LNCAP (cell line): ENCODE measurements around the gene NSFL1C.

ENCODE experiments used
- CTCF ChIP-seq: fragments of 450-650 bp; IDR thresholded peaks from 2 replicates; pipeline ENCODE4 v1.5.1; 2017; ENCODE audit warnings: mild to moderate bottlenecking

Gene NSFL1C

DNA sequence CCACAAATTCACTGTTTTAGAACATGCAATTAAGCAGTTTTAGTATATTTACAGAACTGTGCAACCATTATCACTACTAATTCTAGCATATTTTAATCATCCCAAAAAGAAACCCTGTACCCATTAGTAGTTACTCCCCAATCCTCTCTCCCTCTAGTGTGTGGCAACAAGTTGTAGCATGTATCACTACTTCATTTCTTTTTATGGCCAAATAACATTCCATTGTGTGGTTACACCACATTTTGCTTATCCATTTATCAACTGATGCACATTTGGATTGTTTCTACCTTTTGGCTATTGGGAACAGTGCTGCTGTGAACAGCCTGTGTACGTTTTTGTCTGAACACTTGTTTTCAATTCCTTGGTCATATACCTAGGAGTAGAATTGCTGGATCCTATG lies 42.3 kb downstream of the NSFL1C start:
- TF ChIP-seq CTCF, result no peak

DNA sequence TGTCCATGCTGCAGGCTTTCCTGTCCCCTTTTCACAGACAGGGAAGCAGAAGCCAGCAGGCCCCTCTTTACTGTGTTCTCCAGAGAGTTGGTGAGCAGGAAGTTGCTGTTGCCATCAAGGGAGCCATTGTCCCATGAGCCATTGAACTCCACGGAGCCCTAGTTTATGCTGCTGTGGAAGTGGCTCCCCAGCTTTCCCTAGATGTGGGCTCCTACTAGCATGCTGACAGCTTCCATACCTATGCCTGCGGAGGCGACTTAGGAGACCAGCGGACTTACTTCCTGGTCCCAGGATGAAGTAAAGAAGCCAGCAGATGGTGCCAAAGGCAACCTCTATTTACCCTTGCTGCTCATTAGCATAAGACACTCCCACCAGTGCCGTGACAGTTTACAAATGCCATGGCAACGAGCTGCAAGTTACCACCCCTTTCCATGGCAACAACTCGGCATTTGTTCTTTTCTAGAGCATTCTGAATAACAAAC lies 43.0 kb downstream of the NSFL1C start:
- peak; percentile 30; the same call in 1 of the 2 replicates for TF ChIP-seq CTCF

DNA sequence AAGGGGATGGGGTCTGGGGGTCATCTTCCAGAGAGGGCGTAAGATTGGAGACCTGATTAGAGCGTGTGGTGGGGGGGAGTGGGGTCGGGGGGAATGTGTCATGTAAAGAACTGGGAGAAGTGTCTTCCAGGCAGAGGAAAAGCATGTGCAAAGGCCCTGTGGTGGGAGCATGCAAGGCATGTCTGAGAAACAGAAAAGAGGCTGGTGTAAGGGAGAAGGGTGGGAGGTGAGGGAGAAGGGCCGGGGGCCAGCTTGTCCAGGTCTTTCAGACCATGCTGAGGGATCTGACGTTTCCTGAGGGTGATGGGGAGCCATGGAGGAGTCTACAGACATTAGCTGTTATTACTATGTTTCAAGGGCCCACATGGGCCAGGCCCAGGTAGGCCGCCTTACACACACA lies 43.4 kb downstream of the NSFL1C start:
- TF ChIP-seq CTCF, result no peak

DNA sequence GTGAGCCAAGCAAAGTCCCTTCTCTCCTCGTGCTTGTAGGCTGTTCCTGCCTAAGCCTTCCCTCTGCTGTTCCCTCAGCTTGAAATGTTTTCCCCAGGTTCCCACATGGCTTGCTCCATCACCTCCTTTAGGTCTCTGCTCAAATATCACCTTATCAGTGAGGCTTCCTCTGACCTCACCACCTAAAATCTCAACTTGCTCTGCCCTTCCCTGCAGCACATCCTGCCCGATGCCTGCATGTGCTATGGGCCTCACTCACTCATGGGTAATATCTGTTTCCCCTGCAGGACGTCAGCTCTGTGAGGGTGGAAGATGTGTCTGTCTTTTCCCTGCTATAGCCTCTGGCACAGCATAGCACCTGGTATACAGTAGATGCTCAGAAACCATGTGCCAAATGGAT lies 43.9 kb downstream of the NSFL1C start:
- no peak for TF ChIP-seq CTCF

GRCh38 chr20:1420066-1420465 lies 46.6 kb downstream of the NSFL1C start:
- TF ChIP-seq CTCF, result no peak

DNA sequence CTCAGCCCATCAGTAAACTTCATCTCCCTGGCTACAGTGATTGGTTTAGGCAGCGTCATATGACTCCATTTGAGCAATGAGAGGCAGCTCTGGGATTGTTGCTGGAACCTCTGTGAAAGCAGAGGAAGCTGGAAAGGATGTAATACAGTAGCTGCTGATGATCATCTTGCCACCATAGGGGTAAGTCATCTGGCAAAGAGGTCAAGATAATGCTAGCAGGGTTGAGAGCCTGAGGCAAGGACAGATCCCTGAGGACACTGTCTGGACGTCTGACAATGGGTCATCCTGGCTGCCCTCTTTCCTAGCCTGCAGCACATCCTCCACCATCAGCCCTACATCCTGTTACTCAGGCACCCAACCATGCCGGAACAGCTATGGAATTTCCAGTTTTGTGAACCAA lies 48.3 kb downstream of the NSFL1C start:
- TF ChIP-seq CTCF, result no peak

DNA sequence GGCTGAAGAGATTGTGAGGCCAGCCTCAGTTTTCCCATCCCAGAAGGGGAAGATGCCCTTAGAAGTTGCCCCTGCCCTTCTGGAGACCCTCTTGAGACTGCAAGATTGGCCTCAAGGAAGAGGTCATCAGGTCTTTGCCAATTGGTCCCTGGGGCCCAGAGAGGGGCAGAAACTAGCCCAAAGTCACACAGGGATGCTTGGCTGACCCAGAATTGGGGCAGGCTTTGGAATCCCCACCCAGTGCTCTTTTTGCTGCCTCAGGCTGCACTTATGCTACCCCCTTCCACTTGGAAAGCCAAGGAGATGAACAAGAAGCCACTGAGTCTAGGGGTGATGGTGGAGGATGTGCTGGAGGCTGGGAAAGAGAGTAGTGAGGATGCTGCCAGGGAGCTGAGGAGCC lies 48.9 kb downstream of the NSFL1C start:
- TF ChIP-seq CTCF, result no peak

- TF ChIP-seq CTCF, result no peak
Measured at GRCh38 chr20:1417273-1417672, 49.4 kb downstream of the NSFL1C start.
